ENCODE data around the gene KIRREL3.

DNA sequence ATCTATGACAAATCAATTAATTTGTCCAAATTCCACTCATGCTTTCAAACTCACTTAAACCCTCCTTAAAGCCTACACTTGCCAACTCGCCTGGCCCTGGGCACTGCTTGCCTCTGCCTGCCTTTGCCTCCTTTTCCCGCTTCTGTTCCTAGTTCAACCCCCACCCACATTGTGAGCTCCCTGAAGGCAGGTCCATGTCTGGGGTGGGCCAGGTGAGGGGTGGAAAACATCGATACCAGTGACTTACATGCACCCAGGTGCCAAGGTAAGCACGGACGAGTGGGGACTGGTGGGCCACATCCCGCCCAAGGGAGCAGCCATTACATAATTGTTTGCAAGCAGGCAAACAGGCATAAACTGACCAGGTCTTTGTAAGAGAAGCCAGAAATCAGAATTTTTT is 498.9 kb downstream of the KIRREL3 start:
- TF ChIP-seq CTCF (conservative IDR thresholded peaks at IDR 0.05), result no peak
- no peak for TF ChIP-seq ZFX (IDR thresholded peaks at IDR 0.05)
